CD1c-positive myeloid dendritic cell (primary cell): ENCODE results near the gene SLC4A5.

ENCODE experiments used
- DNase-seq: peaks from one replicate; pipeline ENCODE4 v3.0.0-alpha.2; 2016; ENCODE audit errors: extremely low spot score

The SLC4A5 gene

DNA sequence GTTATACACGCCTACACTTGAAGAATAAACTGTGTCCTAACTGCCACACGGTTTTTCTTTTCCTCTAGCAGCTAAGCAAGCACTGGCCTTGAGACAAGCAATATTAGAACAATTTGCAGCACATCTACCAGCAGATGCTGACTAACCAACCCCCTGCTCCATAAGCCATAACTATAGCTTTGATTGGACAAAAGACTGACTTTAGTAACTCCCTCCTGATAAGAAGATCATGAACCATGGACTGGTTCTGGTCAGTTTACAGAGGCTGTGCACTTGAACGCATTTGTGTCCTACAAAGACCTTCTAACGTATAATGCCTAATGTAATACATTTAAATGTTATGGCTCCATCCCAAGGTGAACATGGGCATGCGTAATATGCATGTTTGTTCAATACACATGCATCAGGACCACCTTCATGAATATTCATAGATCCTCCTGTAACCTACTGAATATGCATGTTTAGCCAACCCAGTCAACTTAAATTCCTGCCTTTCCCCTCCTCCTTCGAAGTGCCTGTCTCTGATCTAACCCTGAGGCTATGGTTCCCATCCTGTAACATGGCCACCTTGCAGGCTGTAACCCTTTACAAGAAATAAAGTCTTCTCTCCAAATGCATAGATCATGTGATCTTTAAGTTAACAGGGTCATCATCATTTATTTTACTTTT, 26.5 kb downstream of the SLC4A5 start:
- no peak for DNase-seq

- DNase-seq = no peak
Observed at GRCh38 chr2:74314107-74314506, 29.1 kb downstream of the SLC4A5 start.

- no peak for DNase-seq
Observed at GRCh38 chr2:74313497-74313896, 29.7 kb downstream of the SLC4A5 start.

GRCh38 chr2:74312913-74313312, 30.3 kb downstream of the SLC4A5 start:
- DNase-seq = no peak

- no peak for DNase-seq
Observed at GRCh38 chr2:74307720-74308119, 35.5 kb downstream of the SLC4A5 start.

DNA sequence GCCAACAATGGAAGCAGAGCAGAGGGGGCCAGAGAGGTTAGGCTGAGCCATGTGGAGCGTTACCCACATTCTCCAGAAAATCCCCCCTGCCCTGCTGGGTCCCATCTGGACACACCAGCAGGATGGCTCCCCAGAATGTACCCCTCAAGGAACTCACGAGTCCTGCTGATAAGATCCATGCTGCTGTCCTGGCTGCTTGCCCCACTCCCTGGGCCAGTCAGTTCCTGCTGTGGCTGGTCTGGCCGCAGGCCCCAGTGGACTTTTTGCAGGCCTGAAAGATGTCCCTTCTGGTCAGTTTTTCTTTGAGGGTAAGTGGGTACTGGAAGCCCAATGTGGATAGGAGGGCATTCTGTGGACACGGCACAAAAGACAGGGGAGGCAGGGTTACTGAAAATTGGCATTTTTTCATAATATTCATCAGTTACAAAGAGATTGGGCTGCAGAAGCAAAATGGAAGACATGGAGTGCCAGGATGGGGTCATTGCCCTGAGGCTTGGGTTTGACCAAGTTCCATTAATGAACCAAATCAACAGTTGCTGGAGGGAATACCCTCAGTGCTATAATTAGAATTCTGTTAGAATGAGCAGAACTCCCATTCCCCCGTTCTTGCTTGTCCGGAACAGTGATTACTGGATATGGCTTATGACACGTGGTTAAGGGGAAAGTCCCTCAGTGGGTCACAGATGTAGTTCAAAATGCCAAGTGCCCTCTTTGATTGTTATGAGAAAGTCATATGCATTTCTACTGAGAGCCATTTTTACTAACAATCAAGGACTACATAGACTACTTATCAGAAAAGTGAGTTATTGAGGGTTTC, 38.7 kb downstream of the SLC4A5 start:
- no peak for DNase-seq

GRCh38 chr2:74302865-74303264, 40.4 kb downstream of the SLC4A5 start:
- no peak for DNase-seq

DNA sequence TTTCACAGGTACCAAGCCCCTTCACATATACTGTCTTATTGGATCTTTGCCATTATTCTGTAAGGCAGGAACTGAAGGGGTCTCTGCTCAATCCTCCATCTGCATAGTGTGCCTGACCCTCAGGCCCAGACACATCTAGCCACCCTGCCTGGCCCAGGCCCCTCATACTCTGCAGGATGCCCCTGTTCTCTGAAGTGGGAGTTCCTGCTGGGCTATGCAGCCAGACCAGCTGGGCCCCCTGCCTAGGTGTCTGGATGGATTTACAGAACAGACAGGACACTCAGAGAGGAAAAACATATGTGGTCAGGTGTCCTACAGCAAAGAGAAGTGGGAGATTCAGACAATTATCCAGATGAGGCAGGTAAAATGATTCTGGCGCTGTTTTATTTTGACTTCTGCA, 42.0 kb downstream of the SLC4A5 start:
- no peak for DNase-seq

DNA sequence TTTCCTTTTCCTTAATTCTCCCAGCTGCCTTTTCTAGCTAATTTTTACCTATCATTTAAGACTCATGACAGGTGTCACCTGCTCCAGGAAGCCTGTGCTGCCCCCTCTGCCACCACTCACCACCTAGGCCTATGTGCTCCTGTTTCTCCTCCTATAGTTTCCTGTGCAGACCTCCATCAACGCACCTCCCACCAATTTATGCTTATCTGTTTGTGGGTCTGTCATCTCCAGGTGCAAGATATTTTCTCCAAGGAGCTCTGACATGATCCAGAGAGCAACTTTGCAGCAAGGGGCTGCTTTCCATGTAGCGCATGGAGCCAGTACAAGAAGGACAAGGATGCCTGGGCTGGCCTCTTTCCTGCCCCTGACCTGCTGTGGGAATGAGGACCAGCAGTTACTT, 42.7 kb downstream of the SLC4A5 start:
- DNase-seq = no peak

DNA sequence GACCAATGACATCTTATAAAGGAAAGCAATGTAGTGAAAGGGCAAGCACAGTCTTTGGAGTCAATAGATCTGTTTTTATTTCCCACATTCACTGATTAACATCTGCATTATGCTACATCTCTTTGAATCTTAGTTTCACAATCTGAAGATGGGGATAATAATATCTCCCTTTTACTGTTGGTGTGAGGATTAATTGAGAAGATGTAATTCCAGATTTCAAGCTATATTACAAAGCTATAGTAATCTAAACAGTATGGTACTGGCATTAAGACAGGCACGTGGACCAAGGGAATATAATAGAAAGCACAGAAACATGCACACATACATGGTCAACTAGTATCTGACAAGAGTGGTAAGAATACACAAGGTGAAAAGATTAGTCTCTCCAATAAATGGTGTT, 45.3 kb downstream of the SLC4A5 start:
- DNase-seq = no peak

GRCh38 chr2:74297391-74297790, 45.8 kb downstream of the SLC4A5 start:
- peak; percentile 2 for DNase-seq

- no peak for DNase-seq
Observed at GRCh38 chr2:74293191-74293991, 49.8 kb downstream of the SLC4A5 start.

DNA sequence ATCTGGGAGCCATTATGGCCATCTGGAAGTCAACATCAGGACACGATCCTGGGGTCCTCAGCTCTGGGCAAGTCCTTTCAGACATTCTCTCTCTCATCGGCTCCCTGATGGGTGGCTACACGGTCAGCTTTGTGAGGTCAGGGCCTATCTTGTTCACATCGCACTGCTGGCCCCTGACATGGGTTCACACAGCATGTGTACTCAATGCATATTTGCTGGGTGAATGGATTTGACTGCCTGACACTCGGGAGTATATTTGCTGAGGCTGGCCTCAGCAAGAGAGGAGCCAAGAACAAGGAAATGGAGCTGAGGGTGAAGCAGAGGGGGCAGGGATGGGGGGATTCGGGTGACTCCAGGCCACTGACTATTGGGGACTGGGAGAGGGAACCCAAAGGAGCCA, 50.5 kb downstream of the SLC4A5 start:
- no peak for DNase-seq

GRCh38 chr2:74291886-74292621, 51.2 kb downstream of the SLC4A5 start:
- no peak for DNase-seq

DNA sequence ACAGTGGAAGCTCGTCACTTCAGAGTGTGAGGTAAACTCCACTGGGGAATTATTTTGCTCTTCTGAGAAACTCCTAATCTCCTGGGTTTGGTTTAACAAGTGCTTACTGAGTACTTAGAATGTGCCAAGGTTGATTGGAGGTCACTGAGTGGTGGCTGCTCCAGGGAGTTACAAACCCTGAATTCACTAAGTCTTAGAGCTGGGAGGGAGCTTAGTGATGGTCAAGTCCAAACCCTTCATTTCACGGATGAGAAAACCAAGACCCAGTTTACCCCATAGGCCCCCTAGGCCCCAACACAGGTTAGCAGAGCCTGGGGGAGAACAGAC, 52.0 kb downstream of the SLC4A5 start:
- peak; percentile 1 for DNase-seq

DNA sequence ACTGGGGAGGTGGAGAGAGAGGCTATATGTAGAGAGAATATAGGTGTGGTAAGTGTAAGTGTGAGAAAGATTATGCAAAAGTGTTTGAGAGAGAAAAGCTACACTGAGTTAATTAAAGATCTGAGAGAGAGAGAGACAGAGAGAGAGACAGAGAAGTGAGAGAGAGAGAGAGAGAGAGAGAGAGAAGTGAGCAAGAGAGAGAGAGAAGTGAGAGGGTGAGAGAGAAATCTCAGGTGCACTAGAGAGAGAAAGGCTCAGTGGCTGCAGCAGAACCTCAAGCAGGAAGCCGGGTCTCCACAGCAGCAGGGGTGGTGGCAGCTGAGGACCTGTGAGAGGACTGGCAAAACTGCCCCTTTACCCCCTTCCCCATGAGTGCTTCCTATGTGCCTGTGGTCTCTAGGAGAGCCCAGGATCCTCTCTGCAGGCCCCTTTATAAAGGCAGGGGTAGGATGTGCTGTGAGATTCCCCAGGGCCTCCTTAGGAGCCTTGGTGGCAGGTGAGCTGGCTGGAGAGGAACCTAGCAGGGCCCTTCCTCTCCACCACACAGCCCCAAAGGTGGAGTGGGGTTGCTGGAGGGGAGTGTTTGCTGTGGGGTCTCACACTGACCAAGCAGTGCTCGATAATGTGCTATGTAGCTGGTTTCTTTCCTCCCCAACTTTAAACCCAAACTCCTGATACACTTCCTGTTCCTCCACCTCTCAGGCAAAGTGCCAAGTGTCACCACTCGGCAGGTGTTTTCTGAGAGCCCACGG, 52.6 kb downstream of the SLC4A5 start:
- DNase-seq = peak; percentile 2

DNA sequence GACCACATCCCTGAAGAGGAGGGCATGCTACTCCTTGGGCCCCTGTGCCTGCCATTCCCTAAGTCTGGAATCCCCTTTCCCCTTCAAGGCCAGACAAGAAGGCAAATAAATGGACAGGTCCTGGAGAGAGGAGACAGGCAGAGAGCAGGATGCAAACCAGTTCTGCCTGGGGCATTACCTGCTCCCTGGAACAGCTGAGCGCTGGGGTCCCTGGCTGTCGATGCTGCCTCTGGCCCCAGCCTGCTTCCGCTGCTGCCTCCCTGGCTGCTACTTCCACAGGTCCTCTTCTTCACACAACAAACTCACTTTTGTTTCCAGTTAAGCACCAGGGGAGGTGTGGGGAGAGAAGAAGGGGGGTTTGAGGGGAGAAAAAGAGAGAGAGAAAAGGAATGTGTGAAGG, 53.1 kb downstream of the SLC4A5 start:
- DNase-seq = no peak

GRCh38 chr2:74286725-74287124, 56.5 kb downstream of the SLC4A5 start:
- DNase-seq = no peak

- DNase-seq = no peak
Observed at GRCh38 chr2:74281141-74281975, 61.9 kb downstream of the SLC4A5 start.

DNA sequence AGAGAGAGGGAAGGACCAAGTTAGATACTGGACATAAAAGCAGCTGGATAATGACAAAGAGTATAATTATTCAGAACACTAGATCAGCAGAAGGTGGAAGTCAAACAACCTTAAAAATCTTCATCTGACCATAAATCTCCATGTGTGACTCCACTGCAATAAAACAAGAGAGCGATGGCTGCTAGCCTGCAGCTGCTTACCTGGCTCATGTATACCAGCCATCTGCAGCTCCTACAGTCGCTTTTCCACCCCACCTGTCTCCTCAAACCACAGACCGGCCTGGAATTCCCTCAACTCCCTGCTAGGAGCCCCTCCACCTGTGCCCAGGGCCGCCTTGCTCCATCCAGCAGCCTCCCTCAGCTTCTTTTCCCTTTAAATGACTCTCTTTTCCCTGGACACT, 64.5 kb downstream of the SLC4A5 start:
- DNase-seq = no peak
